ENCODE results near the gene MMP24OS.
A peak's percentile ranks its signal among the peaks of the same experiment; 100 is the strongest.

MMP24OS gene

GRCh38 chr20:35290186-35290886 is 12.4 kb upstream of the MMP24OS start:
- DNase-seq: no peak

DNA sequence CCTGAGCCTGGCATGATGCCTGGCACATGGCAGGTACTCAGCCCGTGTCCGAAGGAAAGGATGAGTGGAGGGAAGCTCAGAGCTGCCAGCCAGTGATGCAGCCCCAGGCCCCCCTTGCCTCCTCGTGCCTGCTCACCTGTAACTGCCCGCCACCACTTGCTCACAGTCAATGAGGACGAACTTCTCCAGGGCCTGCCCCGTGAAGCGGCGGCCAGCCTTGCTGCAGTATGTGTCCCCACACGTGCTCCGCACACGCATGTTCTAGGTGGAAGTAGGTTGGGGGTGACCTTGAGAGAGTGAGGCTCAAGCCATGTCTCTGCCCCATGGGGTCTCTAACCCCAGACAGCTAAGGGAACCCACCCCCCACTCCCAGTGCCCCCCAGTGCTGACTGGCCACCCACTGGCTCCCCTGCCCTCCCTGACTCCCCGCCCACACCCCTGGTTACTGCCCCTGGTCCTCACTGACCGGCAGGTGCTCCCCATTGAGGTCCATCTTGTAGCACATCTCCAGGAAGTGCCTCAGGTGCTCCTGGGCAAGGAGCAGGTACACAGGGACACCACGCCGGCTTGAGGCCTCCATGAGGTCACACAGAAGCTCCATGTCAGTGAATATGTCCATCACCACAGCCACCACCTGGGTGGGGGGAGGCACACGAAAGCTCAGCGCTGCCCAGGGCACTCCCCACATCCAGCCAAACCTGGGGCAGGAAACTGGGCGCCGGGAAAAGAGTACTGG is 10.6 kb upstream of the MMP24OS start:
- DNase-seq: no peak

GRCh38 chr20:35287509-35288324 is 9.8 kb upstream of the MMP24OS start:
- DNase-seq: no peak

DNA sequence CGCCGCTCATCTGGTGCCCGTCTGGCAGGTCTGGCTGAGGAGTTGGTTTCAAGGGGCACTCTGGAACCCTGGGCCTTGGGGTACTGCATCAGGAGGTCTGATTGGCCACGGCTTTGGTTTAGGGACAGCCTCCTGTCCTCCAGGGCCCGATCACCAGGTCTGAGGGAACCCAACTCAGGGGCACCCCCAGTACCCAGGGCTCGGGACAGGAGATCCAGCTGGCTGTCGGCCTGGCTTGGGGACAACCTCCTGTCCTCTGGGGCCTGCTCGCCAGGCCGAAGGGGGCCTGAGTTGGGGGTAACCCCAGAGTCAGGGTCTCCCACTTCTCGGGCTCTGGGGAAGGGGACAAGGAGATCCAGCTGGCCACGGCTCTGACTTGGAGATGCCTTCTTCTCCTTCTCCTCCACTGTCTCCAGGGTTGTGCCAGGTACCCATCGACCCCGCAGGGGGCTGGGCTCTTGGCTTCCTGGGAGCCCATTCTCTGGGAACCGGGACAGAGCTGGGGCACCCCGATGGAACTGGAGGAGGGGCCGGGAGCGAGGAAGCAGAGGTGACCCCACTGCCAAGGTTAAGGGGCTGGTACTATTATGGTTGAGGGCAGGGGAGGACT is 9.1 kb upstream of the MMP24OS start:
- no peak for DNase-seq

DNA sequence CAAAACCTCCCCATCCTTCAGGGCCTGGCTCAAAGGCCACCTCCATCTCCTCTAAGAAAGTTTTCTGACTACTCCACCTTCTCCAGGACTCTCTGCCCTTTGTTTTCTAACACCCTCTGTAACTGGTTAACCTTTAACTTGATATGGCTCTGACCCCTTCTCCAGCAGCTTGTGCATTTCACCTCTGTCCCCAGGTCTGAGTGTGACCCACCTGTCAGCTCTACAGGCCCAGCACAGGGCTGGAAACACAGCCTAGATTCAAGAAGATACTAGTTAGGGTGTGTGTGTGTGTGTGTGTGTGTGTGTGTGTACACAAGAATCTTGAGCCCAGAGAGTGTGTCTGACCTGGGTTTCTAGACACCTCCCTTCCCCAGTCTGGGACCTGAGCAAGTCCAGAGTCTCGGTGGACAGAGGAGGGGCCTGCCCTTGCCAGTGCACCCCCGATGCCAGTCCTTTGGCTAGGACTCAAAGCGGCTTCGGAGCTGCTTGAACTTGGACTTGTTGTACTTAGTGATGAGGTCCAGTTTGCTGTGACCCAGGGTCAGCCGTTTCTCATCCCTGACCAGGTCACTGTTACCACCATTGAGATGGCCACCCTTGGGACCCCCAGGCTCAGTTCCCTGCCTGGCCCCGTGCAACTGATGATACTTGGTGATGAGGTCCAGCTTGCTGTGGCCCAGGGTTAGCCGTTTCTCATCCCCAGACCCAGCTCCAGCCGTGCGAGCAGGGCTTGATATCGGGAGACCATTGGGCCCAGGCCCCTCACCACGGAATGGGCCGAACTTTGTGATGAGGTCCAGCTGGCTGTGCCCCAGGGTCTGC is 8.4 kb upstream of the MMP24OS start:
- DNase-seq: no peak

GRCh38 chr20:35285806-35286076 is 7.8 kb upstream of the MMP24OS start:
- DNase-seq: no peak

GRCh38 chr20:35284992-35285805 is 7.3 kb upstream of the MMP24OS start:
- no peak for DNase-seq

DNA sequence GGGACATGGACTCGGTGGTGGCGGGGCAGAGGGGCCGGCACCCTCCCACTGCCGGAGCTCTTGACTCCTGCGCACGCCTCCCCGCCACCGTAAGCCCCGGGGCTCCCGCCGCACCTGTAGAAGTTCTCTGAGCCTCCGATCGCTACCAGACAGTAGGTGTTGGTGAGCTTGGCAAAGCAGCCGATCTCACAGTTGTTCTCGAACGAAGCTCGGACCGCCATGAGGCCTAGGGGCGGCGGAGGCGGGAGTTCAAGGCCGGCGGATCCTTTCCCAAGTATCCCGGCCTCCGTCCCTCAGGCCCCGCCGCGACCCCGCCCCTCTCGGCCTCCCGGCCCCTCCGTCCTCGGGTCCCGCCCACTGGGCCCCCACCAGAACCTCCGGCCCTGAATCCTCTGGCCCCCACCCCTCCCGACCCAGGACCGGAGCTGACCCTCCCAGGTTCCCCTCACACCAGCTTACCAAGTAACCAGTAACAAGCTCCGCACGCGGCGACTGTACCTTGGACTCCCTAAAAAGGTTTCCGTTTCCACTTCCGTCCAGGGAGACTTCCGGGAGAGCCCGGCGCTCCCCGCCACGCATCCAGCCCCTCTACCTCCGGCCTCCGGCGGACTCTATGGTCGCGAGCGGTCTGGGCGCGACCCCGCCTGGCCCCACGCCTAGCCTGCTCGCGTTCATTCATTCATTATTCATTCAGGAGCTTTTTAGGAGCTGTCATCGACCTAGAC is 6.5 kb upstream of the MMP24OS start, which contains the start of gene EIF6:
TSS of gene EIF6 (minus strand) at position 506 of the 725 bp plus-strand sequence. CDS start at position 221, 285 bp downstream.
- peak; percentile 90 for DNase-seq

GRCh38 chr20:35283441-35284266 is 5.7 kb upstream of the MMP24OS start:
- no peak for DNase-seq

GRCh38 chr20:35281506-35282101 is 3.7 kb upstream of the MMP24OS start:
- no peak for DNase-seq

- no peak for DNase-seq
Observed at GRCh38 chr20:35280523-35280922, 2.6 kb upstream of the MMP24OS start.

- no peak for DNase-seq
Observed at GRCh38 chr20:35279533-35280174, 1.7 kb upstream of the MMP24OS start.

DNA sequence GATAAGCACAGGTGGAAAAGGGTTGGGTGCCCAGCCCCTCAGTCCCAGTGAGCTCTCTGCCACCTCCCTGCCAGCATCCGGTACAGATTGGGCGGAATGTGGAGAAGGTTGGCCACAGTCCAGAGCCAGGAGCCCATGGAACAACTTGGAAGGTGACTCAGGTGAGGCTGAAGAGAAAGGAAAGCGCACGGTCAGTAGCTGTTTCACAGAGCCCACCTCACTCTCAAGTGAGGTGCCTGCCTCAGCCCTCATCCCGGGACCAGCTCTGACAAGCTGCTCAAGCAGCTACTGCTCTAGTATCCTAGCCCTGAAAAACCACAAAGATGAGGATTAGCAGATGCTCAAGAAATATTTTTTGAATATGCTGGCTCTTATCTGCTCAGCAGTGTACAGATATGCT is 1.1 kb upstream of the MMP24OS start:
- no peak for DNase-seq

- no peak for DNase-seq
Observed at GRCh38 chr20:35277127-35277526, 795 bp downstream of the MMP24OS start.

- DNase-seq: no peak
Observed at GRCh38 chr20:35276408-35276807, 1.5 kb downstream of the MMP24OS start.

GRCh38 chr20:35275741-35276251 is 2.1 kb downstream of the MMP24OS start:
- DNase-seq: no peak

DNA sequence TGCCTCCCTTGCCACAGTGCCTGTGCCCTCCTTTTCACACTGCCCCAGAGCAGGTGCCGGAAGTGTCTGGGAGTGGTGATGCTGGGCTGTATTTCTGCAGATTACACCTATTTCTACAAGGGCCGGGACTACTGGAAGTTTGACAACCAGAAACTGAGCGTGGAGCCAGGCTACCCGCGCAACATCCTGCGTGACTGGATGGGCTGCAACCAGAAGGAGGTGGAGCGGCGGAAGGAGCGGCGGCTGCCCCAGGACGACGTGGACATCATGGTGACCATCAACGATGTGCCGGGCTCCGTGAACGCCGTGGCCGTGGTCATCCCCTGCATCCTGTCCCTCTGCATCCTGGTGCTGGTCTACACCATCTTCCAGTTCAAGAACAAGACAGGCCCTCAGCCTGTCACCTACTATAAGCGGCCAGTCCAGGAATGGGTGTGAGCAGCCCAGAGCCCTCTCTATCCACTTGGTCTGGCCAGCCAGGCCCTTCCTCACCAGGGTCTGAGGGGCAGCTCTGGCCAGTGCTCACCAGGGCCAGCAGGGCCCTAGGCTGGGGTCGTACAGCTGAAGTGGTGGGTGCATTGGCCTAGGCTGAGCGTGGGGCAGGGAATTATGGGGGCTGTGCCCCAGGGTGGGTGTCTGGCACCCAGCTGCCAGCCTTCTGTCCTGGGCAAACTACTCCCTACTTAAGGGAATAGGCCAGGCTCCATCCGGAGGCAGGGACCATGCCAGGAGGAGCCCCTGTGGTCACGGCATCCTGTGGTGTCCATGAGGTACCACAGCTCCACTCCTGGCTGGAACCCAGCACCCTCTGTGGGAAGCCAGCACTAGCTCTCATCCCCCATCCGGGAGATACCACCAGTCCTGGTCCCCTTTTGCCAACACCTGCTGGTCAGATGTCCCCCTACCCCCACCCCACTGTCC is 3.5 kb downstream of the MMP24OS start:
- DNase-seq: no peak
